GM19468 (cell line): Measurements from ENCODE around the gene ANXA8.
"Not testable (repeated sequence)": the region's sequence is repeated elsewhere in the genome, so short reads cannot be mapped to it uniquely, and the experiment has no call there.

ENCODE experiments used
- ATAC-seq: cut with Tn5 transposase; IDR thresholded peaks from one replicate; pipeline ENCODE4 v1.9.1; 2021; ENCODE audit warnings: mild to moderate bottlenecking, moderate library complexity, moderate number of reproducible peaks; ENCODE audit not compliant: unreplicated experiment; ENCODE audit errors: extremely low read depth

The ANXA8 gene

DNA sequence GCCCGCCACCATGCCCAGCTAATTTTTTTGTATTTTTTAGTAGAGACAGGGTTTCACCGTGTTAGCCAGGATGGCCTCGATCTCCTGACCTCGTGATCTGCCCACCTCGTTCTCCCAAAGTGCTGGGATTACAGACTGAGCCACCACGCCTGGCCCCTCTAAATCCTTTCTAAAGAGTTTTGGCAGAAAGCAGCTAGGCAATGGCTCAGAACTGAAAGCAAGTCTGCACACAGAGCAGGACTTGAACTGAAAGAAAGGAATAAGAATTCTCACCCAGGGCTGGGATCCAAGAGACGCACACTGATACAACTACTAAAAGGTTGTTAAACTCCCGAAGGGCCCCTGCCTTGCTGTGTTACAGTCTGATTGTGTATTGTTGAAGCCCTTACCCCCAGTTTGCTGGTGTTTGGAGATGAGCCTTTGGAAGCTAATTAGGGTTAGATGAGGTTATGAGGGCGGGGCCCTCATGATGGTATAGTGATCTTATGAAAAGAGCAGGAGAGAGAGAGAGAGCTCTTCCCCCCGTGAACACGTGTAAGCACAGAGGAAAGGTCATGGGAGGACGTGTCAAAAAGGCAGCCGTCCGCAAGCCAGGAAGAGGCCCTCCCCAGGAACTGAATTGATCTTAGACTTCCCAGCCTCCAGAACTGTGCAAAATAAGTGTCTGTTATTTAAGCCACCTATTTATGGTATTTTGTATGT is 18.5 kb downstream of the ANXA8 start:
- not testable (repeated sequence) for ATAC-seq

DNA sequence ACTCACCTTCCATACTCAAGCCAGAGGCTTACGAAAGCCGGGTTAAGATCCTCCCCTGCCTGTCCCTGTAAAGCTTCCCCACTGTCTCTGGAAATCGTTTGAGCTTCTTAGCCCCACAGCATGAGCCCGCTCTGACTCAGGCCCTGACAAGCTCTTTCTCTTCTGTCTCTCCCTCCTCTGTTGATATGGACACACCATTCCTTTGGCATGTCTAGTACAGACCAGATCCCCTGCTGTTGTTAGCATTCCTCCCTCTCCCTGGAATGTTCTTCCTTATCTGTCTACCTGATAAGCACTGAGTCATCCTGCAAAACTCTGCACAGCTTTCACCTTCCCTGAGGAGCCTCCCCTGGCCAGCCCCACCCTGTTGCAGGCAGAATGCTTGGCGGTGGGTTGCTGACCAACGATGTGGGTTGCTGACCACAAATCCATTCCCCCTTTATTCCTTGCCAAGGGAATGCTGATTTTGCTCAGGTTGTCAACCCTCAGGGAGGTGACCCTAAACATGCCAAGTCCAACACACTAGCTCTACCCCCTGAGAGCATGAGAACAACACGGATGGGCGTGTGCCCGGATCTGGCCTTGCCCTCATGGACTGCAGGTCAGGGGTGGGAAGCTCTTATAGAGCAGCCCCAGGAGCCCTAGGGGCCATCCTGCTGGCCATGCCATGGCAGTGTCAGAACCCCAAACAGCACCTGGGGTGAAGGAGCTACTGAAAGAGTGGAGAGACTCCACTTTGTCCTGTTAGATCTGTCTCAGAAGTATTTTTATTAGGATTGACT is 21.1 kb downstream of the ANXA8 start:
- not testable (repeated sequence) for ATAC-seq

DNA sequence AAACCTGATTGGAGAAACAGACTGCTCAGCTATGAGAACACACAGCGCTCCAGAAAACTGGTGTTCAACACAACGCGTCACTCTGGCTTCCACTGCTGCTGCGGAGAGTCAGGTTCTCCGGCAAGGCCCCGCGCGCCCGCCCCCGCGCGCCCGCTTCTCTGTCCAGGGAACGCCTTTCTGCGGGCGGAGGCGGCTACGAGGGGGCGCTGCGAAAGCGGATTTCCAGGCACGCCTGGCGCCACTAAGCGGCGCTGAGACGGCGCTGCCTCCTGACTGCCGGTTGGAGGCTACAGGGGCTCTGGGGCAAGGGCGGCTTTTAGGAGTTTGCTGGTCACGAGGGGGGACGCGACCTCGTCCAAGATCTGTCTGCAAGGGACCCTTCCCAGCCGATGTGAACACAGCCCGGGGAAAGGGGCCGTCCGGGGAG is 22.6 kb downstream of the ANXA8 start:
- ATAC-seq: not testable (repeated sequence)

DNA sequence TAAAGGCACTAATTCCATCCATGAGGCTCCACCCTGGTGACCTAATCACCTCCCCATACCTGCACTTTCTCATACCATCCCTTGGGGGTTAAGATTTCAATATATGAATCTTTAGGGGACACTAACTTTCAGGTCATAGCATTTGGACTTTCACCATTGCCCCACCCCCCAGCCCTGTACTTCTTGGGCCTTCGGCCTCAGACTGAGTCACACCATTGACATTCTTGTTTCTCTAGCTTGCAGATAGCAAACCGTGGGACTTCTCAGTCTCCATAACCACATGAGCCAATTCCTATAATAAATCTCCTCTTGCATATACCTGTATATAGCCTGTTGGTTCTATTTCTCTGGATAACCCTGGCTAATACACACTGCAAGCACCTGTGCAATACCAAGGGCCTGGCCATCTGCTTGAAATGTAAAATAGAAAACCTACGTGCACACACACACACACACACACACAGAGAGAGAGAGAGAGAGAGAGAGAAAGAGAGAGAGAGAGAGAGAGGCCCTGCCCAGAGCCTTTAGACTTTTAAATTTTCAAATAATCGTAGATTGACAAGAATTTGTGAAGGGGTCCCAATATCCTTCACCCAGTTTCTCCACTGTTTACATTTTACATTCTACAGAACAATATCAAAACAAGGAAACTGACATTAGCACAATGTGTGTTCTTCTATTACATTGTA is 25.3 kb downstream of the ANXA8 start:
- ATAC-seq: no peak

DNA sequence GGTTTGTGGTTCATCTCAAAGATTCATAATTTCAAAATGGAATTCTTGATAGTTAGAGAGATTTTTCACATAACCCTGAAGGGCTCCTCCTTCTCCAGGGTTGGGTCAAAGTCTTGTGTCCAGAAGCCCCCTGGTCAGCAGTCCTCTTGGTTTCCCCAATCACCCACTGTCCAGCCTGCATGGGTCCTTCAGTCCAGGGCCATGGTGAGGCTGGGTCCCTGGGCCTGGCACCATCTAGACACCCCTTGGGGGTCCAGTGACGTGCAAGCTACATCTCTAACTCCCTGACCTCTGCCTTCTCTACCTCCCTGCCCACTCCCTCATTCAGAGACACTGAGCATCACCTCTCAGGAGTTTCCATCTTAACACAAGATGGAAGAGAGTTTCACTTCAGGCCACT is 26.1 kb downstream of the ANXA8 start:
- no peak for ATAC-seq

DNA sequence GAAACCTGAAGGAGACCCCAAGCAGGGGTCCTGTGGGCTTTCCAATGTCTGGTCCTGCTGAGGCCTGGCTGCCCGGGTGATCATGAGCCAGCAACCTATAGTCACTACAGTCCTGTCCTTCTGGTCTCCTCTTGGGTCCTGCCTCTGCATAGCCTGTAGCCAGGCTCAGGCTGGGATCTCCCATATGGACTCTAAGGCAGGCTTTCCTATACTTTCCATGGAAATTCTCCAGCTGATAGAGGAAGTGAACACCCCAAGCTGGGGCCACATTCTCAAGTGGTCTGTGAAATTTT is 26.4 kb downstream of the ANXA8 start:
- no peak for ATAC-seq

DNA sequence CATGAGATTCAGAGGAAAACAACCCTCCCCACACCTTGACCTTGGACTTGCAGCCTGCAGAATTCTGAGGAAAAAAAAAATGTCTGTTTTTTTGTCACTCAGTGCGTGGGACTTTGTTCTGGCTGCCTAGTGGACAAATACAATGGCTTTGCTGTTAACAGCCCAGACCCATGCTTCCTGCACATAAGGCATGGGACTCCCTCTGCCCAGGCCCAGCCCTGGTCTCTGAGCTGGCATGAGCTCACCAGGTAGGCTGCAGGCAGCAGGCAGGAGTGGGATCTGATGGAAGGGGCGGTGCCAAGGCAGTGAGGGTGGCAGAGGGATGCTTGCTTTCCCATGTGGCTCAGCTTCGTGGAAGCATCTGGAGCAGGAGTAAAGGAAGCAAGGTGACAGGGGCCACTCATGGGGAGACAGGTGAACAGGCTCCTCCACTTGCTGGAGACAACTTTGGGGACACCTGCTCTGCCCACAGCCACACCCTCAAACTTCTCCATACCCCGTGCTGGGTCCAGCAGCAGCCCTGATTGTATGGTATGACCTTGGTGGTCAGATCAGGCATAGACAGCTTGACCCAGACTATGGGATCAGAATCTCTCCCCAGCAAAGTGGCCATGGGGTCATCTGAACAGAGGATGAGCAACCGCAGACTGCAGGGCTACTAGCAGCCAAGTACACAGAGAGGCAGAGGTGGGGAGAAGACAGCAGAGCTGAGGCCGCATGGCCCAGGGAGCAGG is 27.0 kb downstream of the ANXA8 start:
- no peak for ATAC-seq

DNA sequence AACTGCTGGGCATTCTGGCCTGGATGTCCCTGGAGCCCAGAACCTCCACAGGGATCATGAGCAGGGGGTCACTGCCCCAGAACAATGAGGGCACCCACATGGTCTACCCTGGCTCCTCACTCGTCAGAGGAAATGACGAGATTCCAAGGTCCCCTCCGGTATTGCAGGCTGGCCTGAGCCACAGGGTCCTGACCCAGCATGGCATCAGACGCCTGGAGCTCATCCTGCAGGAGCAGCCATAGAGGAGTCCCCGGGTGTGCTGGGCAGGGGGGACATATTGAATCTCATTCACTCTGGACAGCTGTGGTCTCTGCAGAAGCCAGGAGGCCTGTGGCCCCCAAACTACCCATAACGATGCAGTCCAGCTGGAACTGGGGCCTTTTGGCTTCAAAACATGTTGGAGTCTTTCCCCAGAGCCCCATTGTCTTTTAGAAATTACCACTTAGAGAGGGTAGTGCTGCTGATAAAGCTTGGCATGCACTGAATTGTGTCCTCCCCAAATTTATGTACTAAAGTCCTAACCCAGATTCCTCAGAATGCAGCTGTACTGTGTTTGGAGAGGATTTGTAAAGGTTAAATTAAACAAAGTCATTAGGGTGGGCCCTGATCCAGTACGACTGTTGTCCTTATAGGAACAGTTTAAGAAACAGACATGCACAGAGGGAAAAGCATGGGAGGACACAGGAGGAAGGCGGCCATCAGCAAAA is 27.7 kb downstream of the ANXA8 start:
- ATAC-seq: no peak

DNA sequence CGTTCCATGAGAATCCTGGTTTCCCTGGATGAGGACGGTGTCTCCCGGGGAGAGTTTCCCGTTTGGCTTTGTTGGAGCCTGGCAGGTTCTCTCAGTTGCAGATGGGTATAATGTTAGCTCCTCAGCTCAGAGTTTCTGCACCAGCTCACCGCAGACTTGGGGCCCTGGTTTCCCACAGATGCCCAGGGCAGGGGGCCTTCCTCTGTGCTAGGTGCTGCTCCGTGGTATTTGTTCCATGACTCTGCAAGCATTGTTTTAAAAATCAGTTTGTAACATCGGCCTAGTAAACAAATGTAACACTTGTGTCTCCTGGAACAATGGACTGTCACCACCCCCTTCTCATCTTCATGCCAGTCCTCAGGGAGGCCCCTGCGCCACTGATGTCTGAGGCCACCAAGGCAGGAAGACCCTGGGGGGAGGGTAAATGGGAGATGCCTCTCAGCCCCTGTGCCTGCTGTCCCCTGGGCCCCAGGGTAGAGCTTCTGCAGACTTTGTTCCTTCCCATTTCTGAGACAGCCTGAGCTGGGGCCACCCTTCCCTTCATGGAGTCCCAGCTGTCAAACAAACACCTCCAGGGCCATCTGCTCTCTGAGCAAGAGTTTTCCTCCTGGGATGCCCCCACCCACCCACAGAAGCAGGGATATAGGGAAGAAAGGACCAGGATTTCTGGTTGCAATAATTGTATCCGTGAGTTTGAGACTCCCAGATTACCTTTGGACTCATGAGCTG is 28.4 kb downstream of the ANXA8 start:
- not testable (repeated sequence) for ATAC-seq

DNA sequence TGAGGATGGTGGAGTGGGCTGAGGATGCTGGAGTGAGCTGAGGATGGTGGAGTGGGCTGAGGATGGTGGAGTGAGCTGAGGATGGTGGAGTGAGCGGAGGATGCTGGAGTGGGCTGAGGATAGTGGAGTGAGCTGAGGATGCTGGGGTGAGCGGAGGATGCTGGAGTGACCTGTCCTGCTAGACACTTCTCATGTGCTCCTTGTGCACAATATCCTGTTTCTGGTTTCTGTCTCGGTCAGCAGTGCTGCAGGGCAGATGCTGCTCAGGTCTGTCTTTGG is 29.2 kb downstream of the ANXA8 start:
- no peak for ATAC-seq

DNA sequence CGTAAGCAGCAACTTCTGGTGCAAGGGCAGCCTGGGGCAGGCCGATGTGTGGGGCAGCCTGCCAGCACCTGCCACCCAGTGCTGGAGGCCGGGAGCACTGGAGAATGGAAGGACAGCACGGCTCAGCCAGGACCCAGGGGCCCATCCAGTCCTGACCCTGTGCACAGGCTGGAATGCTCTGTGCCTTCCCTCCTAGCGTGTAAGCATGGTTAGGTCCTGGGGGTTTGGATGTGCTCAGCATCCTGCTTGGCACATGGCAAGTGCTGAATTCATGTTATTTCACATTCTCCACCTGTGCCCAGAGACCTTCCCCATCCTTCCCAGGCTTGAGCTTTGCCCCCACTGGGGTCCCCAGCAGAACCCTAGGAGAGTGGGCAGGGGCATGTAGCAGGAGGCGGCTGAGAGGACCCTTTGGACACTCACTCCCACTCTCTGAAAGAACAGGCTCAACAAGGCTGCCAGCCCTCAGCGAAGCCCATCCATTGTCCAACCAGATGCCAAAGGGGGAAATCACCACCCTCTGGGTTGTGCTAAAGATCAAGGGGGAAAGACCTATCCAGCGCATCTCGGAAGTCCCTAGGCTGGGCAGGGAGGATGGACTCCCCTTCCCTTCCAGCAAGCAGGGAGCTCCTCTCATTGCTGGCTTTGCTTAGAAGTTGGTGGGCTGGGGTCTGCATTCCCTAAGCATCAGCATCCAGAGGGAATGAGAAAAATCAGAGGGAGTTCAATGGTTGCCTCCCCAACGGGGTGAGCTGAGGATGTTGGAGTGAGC is 29.7 kb downstream of the ANXA8 start:
- no peak for ATAC-seq

DNA sequence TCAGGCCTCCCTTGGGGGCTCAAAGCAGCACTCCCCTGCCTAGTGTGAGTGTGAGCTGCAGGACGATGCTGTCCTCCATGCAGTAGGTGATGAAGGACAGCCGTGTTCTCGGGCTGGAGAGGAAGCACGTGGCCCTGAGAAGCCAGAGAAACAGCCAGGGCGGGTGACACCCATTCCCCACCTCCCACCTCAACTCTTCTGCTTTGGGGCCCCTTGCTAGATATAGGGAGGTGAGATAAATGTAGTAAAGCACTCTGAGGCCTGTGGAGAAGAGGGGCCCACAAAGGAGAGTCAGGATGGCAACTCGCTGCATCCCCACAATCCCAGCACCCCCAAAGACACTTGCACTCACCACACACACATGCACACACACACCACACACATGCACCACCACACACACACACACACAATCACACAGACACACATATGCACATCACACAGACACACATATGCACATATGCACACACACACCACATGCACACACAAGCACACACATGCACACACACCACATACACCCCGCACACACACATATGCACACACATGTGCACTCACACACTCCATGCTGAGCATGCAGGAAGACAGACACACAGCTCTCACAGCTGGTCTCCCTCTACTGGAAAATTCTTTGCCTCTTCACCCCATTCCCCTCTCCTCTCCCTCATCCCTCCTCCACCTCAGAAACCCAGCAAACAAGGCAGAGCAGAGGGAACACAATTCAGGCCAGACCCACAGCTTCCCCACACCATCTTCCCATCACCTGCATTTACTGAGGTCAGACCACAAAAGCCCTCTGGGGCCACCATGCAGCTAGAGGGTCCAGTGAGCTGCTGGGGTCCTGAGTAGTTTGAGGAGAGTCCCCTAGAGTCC is 30.5 kb downstream of the ANXA8 start:
- no peak for ATAC-seq

DNA sequence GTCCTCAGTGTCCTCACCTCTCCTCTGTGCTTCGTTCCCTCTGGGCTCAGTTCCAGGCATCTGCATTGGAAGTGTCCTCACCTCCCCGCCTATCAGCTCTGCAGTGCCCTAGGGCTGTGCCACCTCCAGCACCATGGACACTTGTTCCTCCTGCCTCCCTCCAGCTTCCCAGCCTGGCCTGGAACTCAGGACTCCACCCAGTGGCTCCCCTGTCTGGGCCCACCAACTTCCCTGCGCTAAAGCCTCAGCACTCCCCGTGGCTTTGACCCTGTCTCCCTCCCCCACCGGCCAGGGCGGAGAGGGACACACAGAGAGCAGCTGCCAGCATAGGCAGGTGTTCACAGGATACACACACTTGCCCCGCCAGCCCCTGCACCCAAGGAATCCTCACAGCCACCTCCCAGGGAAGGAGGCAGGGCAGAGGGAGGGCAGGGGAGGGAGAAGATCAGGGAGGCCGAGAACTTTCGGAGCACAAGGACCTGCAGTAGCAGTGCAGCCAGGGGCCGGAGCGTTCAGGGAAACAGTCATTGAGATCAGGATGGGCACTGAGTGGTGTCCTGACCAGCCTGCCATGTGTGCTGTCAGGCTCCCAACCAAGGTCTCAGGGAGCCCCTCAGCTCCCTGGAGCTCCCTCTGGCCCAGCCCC is 31.3 kb downstream of the ANXA8 start:
- ATAC-seq: no peak

DNA sequence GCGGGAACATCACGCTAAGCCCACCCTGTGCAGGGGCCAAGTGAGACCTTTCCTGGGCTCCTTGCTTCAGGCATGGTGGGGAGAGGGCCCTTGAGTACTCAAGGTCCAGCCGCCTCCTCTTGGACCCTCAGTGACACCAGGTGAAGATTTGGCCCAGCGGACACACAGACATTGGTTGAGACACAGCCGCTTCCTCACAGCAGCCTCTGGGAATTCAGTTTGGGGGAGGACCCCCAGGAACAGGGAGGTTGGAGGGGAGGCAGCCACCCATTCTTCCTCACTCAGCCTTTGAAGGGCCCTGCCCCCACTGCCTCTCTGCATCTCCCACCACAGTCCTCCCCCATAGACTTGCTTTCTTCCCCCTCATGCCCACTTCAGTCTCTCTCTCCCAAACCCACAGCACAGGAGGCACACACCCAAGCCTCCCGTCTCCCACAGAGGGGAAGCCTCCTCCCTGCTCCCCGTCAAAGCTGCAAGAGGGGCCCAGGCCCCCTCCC is 31.9 kb downstream of the ANXA8 start:
- no peak for ATAC-seq

DNA sequence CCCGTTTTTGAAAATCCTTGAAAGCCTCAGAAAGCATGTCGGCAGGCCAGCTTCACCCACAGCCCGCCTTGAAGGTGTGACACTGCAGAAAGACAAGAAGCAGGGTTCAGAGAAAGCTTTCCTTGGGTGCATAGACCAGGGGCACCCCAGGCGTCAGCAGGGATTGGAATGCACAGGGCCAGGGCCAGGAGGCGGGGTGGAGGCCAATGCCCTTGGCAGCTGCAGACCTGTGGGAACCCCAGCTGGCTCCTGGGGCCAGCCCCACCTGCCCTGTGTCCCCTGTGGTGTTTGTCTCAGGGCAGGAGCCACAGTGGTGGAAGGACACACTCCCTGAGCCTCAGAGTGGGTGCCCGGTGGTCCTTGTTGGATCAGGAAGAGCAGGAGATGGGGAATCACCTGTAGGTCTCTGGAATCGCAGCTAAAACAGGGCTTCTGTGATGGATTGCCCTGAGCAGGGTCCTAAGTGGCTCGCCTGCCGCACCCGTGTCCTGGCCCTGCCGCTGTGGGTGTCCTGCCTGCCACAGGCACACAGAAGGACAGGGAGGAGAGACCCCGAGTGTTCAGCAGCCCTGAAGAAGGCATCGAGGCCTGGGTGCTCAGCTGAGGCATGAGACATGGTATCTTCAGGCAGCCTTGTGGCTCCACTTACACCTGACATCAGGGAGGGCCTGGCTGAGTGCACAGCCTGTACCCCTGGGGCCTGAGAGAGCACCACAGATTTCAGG is 32.5 kb downstream of the ANXA8 start:
- no peak for ATAC-seq

DNA sequence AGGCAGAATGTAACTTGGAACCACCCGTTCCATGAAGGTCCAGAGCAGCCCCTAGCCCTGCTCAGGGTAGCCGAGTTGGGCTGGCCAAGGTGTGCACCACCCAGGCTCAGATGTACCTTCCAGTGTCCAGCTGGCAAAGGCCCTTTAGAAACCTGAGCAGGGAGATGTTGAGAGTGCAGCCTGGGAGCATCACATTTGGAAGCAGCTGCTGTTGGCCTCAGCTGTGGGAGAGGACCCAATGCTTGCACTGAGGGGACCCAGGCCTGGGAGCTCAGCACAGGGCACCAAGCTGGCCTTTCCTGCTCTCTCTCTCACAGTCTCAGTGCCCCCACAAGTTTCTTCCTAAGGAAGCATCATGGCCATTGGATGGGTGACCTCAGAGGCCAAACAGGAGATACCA is 33.5 kb downstream of the ANXA8 start:
- ATAC-seq: no peak

DNA sequence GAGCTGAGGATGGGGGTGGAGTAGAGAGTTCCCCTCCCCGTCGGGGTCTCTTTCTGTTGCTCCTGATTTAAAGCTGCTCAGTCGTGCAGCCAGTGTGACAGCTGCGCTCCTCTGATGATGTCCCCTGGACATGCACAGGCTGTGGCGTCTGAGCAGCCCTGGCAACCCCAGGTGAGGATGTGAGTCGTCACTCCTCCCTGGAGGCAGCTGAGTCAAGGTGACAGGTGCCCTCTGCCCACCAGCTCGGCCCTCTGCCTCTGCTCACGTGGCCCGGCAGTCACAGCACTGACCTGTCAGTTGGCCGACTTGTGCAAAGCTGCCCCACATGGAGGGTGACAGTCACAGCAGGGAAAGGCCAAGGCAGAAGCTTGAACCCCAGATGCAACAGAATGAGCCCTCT is 33.9 kb downstream of the ANXA8 start:
- no peak for ATAC-seq
